NT2/D1 (cell line): Measurements from ENCODE around the gene GRM7.

Source experiments
- SUZ12 ChIP-seq: IDR thresholded peaks from 2 replicates; pipeline ENCODE4 v1.6.1; 2011; ENCODE audit not compliant: insufficient read length, insufficient read depth; ENCODE audit errors: extremely low read depth
- YY1 ChIP-seq: IDR thresholded peaks from 2 replicates; pipeline ENCODE4 v1.6.1; 2011; ENCODE audit not compliant: insufficient read length, insufficient read depth
- ZNF274 ChIP-seq: IDR thresholded peaks from 2 replicates; pipeline ENCODE4 v1.6.1; 2011; ENCODE audit warnings: mild to moderate bottlenecking, low read depth, low read length

DNA sequence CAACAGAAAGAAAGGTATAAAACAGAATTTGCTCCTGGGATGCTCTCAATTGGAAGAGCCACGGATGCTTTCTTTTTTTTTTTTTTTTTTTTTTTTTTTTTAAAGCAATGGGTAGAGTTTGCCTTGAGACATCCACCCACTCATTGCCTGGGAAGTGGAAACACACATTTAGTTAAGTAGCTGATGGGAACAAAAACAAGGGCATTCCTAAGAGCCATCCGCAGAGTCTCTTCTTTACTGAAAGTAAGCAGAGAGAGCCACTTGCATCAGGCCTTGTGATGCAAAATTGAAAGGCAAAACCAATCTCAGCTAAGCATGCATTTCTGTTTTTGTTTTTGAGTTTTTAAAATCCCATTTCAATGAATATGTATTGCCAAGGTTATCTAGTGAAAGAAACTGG is 852.8 kb downstream of the GRM7 start:
- TF ChIP-seq SUZ12 = no peak
- no peak for TF ChIP-seq YY1
- TF ChIP-seq ZNF274 = no peak
